T-helper 9 cell (primary cell): ENCODE results near the gene FHAD1.
"Not testable (repeated sequence)": the region's sequence is repeated elsewhere in the genome, so short reads cannot be mapped to it uniquely, and the experiment has no call there.

Source experiments
- DNase-seq: peaks from one replicate; pipeline ENCODE4 v3.0.0-alpha.2; 2020

Gene FHAD1

GRCh38 chr1:15379151-15379550 is 132.1 kb downstream of the FHAD1 start:
- DNase-seq, result not testable (repeated sequence)

- no peak for DNase-seq
Observed at GRCh38 chr1:15380601-15381508, 133.8 kb downstream of the FHAD1 start.

- no peak for DNase-seq
Observed at GRCh38 chr1:15381805-15382204, 134.8 kb downstream of the FHAD1 start.

GRCh38 chr1:15382601-15383518 is 135.8 kb downstream of the FHAD1 start:
- no peak for DNase-seq

- no peak for DNase-seq
Observed at GRCh38 chr1:15383810-15384209, 136.8 kb downstream of the FHAD1 start.

- DNase-seq, result no peak
Observed at GRCh38 chr1:15384301-15384901, 137.4 kb downstream of the FHAD1 start.

GRCh38 chr1:15385420-15385819 is 138.4 kb downstream of the FHAD1 start:
- DNase-seq, result no peak

- DNase-seq, result no peak
Observed at GRCh38 chr1:15386164-15386749, 139.2 kb downstream of the FHAD1 start.

- no peak for DNase-seq
Observed at GRCh38 chr1:15388201-15388880, 141.3 kb downstream of the FHAD1 start.

- not testable (repeated sequence) for DNase-seq
Observed at GRCh38 chr1:15389828-15390227, 142.8 kb downstream of the FHAD1 start.

GRCh38 chr1:15390667-15391066 is 143.6 kb downstream of the FHAD1 start:
- DNase-seq, result no peak

- no peak for DNase-seq
Observed at GRCh38 chr1:15391366-15391765, 144.3 kb downstream of the FHAD1 start.

GRCh38 chr1:15393475-15394257 is 146.6 kb downstream of the FHAD1 start:
- DNase-seq, result no peak

GRCh38 chr1:15394258-15394690 is 147.3 kb downstream of the FHAD1 start:
- DNase-seq, result no peak

GRCh38 chr1:15397236-15397635 is 150.2 kb downstream of the FHAD1 start:
- DNase-seq, result no peak

- DNase-seq, result no peak
Observed at GRCh38 chr1:15399710-15400109, 152.7 kb downstream of the FHAD1 start.

GRCh38 chr1:15400627-15401026 is 153.6 kb downstream of the FHAD1 start:
- DNase-seq, result no peak

- DNase-seq, result no peak
Observed at GRCh38 chr1:15401391-15402055, 154.5 kb downstream of the FHAD1 start.

- DNase-seq, result no peak
Observed at GRCh38 chr1:15402809-15403450, 155.9 kb downstream of the FHAD1 start.

GRCh38 chr1:15403962-15404580 is 157.0 kb downstream of the FHAD1 start:
- no peak for DNase-seq
